Germinal center (tissue), 1 donor: ENCODE results near the gene DNAJC18.
A peak's percentile ranks its signal among the peaks of the same experiment; 100 is the strongest.

Experiments used
- DNase-seq: peaks from one replicate; pipeline ENCODE4 v3.0.0; 2012; ENCODE audit warnings: mixed read lengths, low spot score

DNAJC18 gene

DNA sequence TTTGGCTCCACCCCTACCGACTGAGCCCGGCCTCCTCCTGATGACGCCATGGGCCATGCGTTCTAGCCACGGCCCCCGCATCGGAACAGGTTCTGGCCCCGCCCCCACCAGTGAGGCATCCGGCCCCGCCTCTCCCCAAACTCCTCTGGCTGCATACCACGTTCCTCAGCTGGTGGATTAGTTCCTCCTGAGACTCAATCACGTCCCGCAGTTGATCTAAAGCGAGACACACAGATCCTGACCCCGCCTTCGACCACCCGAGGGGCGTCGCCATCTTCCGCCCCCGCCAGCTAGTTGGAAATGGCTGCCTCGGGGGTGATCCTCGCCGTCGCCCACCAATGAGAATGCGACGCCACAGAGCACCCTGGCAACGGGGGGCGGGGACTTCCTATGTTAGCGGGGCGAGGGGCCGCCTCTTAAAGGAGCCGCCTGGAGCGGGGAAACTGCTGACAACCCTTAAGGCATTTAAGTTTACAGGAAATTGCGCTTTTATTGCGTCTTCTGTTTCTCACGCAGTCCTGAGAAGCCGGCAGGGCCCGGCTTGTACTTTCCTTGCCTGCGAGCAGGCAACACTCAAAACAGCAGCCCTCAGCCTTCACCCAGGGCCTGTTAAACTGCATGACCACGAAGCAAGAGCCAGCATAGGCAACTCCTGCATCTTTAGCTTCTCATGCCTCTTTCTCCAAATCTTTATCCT, 35.4 kb downstream of the DNAJC18 start, which contains the start of gene SPATA24:
Gene SPATA24, minus strand, starts transcription at position 303 of the 697 bp plus-strand sequence. Its CDS starts 29 bp downstream, at position 274.
- peak; percentile 97 for DNase-seq

DNA sequence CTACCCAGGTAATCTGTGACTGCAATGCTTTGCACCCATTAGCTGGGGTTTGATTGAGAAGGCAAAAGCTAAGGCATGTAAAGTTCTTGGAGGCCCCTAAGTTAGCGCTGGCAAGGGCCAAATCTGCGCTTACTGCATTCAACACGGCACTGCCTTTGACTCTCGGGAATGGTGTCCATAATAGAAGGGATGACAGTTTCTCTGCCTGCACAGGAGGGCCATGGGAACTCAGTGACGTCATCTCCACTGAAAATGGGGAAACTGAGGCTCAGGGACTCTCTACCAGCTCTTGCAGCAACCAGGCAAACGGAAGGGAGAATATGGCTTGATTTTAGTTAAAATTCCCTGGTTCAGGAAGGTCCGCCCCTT, 35.9 kb downstream of the DNAJC18 start:
- DNase-seq, result no peak

DNA sequence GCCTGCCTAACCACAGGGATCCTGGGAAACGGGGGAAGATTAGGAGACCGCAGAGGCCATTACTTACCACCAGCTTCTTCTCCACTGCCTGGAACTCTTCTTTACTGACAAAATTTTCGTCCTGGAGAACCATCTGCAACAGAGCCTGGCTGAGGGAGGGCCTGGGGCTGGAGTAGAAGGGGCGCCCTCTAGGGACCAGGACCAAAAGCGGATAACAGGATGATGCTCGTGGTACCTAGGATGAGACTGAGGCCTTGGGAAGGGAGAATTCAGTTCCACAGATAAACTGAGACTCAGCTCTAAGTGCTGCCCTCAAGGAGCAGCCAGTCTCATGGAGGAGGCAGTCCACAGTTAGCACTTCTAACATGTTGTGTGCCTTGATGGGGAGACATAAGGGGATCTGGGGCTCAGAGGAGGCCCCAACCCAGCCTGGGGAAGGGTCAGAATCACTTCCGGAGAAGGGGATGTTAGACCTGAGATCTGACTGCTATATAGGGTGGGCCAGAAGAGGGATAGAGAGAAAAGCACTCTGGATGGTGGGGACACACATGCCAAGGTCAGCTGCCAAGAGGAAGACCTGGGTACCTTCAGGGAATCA, 36.7 kb downstream of the DNAJC18 start:
- no peak for DNase-seq

DNA sequence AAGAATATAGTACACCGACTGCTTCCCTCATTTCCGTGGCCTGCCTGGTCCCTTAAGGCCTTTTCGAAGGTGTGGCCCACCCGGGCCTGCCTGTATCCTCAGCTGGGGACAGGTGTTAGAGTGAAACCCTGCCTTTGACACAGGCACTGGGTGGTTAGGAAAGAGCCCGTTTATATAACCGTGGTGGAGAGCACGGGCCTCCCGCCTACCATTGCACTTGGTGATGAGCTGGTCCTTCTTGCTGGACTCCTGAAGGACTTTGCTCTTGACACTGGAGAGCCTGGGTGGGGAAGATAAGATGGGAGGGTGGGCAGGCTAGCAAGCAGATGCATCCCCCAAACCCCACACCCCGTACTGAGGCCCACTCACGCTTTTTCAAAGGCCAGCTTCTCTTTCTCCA, 37.8 kb downstream of the DNAJC18 start:
- DNase-seq, result no peak

DNA sequence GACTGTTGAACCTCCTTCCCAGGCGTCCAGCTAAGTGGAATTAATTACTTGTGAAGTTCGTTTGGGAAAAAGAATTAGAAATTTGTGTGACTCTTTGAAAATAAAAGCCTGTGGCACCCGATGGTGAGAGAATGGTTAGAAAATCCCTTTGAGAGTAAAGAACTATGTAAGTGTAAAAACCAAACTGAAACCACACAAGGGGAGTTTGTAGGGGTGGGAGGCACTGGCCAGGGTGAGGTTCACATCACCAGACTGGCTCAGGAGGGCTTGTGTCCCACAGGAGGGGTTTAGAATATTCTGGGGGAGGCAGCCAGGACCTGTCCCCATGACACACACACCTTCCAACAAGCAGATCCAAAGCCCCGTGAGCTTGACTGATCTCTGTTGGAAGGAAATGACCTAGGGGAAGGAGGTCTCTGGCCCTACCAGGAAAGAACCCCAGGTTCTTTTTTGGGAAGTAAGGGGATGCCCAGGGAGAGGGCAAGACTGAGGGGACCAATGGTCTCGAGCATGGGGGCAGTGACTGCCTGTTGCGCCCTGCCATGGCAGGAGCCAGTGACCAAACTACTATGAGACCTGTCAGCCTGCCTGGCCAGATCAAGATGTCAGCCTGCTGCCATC, 39.7 kb downstream of the DNAJC18 start:
- DNase-seq, result no peak

DNA sequence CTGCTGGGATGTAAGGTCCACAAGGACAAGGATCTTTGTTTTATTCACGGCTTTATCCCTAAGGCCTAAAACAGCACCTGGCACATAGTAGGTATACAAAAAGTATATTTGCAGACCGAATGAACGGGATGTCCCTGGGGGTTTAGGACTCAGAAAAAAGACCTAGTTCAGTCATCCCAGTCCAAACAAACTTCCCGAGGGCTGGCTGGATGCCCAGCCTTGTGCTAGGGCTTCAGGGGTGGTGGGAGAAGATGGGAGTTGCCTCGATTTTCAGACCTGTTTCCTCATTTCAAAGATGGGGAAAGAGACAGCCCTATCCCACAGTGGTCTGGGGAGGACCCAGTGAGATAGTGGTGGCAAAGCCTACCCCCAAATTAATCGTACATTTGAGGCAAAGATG, 41.4 kb downstream of the DNAJC18 start:
- no peak for DNase-seq

DNA sequence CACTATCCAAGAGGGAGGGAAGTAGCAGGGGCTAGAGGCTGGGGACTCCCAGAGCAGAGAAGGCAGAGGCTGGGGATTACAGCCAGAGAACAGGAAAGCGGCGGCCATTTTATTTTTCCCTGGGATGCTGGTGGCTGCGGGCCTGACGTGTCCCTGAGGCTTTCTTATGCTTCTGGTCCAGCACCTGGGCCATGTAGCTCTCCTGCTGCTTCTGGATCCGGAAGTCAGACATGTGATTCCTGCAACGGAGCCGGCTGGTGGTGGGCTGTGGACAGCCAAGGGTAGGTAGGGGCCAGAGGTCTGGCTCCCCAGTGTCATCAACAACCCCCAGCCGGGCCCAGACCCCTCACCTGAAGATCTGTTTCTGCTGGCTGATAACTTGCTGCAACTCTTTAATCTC, 42.6 kb downstream of the DNAJC18 start:
- no peak for DNase-seq

DNA sequence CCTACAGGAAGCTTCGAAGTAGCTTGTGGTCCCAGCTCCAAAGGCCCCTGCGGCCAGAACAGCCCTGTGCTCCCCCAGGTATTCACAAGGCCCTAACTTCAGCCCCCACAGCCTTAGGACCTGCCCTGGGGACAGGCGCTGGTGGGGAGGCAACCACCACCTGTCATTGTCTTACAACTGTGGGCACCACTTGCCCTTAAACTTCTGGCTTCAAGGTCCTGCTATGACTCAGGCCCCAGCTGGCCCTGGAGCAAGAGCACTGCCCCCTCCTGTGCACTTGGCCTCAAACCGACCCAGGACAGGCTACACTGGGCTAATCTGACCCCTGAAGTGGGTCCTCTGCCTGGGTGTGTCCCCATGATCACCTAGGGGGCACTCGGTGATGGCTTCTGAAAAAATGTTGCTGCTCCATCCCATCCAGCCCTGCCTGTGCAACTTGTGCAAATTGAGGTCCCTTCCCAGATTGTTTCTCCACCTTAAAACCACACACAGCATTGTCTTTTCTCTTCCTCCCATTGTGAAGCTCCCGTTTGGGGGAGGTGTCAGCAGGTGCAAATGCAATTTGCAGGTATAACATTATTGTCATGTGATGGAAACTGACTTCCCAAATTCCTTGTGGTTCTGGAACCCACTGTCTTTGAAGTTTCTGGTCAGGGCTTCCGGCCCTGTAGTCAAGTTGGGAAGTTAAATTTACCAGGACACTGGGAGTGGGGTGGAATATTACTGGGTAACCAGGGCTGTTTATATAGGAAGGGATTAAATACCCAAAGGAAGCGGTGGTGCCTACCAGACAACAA, 43.3 kb downstream of the DNAJC18 start:
- no peak for DNase-seq

DNA sequence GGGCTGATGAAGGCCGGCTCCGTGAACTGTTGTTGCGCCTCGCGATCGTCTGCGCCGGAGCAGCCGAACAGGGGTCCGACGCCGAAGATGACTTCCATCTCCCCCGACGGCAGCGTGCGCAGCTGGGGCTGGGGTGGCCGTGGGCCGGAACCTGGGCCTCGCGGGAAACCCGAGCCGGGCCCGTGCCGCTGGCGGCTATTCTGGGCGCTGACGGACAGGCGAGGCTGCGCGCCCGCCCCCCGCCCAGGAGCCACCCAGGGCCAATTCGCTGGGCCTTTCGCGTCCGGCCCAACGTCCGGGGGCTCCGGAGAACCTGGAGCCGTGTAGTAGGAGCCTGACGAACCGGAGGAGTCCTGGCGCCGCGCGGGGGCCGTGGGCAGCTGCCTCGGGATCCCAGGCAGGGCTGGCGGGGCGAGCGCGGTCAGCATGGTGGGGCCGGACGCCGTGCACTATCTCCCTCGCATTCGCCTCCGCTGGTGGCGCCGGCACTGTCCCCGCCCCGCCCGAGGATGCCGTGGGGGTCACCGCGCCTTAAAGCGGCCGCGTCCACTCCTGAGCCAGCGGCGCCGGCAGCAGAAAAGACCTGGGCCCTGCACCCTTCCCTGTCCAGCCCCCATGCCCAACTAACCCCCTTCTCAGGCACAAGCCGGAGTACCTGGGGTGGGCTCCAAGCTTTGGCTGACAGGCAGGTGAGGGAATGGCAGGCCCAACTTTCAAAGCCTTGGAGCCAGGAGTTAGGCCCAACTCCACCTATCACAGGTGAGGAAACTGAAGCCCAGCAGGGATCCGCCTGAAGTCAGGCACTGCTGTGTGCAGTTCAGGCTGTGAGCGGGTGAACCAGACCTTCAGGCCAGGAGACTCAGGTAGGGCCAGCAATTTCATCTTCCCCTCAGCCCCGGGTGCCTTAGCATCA, 44.4 kb downstream of the DNAJC18 start, which contains the start of gene PROB1:
Gene PROB1, minus strand, starts transcription at position 451 of the 913 bp plus-strand sequence. Its CDS starts 23 bp downstream, at position 428.
- DNase-seq, result no peak

DNA sequence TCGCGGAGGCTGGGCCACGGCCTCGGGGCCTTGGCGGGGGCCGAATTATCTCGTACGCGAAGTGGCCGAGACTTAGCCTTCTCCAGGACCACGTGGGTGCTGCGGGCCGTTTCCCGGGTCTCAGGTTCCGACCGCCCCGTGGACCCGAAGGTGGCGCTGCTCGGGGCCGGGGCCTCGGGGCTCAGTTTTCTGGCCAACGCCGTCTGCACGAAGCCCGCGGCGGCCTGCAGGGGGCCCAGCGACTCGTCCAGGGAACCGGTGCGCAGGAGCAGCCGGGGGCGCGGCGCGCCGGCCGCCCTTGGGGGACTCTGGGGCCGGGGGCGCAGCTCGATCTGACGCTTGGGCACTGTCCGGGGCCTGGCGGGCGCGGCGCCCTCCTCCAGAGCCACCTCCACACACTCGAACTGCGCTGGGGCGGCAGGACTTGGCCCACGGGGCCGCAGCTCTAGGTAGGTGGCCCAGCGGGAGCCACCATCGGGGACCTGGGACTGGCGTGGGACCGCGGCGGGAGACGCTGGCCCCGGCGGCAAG, 45.1 kb downstream of the DNAJC18 start:
- peak; percentile 75 for DNase-seq

DNA sequence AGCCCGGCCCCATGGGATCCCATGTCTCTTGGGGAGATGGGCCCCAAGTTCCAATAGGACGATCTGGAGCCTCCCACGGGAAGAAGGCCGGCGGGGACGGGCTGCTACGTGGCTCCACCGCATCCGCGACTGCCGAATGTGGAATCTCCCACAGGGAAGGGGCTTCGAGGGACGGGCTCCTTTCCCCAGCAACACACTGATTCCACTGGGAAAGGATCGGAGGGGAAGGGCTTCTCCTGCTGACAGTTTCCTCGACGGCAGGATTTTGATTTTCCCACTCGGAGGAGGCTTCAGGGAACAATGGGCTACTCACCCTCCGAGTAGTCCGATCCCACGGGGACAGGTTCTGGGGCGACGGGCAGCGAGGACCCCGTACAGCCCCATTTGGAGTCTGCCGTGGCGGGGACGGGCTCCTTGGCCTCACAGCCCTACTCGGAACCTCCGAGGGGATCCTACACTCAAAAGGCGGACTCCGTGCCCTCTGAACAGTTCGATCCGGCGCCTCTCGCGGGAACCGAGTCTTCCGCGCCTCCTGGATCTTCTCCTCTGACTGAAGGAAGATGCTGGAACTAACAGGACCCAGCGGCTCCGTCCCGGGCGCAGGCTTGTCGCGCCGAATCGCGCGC, 45.7 kb downstream of the DNAJC18 start:
- no peak for DNase-seq

DNA sequence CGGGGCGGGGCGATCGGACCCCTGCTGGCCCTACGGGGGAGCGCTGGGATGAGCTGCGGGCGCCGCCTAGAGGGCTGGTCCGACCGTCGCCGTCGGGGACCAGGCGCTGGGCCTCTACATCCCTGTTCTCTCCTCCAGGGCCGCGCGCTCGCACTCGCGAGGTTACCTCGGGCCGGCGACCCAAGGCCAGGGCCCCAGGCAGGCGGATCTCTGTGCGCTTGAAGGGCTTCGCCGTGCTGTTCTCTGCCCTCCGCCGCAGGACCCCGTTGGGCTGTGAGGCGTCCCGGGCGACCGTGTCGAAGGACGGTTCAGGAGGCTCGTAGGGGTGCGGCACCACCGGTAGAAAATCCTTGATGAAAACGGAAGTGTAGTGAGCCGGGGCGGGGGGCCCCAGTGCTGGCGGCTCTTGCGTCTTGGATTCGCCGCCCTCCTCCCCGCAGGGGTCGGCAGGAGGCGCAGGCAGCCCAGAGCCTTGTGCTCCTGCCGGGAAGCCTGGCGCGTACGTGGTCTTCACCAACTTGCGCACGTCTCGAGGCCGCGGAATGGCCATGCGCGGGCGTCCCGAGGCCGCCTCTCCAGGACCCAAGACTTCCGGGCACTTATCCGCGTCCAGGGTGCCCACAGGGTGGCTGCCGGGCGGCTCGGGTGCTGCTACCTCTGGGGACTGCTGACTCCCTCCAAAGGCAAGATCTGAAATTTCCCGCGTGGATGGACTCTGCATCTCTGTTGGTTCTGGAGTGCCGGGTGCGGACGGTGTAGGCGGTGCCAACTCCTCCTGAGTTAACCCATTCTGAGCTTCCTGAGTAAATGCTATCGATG, 46.4 kb downstream of the DNAJC18 start:
- peak; percentile 92 for DNase-seq

DNA sequence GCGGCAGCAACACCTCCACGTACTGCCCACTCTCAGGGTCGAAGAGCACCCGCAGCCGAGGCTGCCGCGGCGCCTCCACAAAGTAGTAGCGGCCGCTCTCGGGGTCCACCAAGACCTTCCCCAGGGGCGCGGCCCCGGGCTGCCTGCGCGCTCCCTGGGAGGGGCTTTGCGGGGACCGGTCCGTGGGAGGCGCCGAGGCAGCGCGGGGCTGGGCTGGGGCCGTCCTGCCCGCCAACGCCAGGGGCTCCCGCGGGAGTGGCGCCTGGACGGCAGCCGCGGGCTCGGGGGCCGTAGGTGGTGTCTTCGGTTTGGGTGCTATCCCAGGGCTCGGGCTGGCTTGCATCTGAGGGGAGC, 47.0 kb downstream of the DNAJC18 start:
- DNase-seq, result no peak

DNA sequence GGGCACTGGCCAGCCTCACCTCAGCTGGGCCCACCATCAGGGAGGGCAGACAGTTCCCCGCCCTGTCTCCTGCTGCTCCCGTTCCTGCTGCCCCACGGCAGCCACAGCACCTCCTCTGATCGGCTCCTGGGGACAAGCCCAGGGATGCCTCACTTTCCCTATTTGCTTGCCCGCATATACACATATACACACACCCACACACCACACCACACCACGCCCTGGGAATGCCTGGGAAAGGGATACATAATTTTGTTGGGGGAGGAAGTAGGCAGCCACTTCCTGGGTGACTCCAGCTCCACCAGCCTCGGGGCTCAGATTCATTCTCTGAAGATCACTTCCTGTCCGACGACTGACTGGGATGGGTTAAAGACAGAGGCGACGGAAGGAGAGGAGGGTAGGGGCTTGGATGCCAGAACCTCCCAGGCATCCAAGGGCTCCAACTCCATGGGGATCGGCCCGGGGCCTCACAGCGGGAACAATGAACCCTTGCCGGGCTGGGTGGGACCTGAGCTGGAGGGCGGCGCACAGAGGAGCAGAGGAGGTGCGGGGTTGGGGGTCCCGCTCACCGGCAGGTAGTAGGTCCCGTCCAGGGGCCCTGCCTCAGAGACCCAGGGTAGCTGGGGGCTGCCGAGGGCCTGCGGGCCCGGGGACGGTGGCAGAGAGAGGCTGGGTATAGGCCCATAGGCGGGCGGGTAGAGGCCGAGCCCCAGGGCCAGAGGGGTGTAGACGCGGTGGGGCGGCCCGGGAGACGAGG, 47.6 kb downstream of the DNAJC18 start:
- DNase-seq, result peak; percentile 51

DNA sequence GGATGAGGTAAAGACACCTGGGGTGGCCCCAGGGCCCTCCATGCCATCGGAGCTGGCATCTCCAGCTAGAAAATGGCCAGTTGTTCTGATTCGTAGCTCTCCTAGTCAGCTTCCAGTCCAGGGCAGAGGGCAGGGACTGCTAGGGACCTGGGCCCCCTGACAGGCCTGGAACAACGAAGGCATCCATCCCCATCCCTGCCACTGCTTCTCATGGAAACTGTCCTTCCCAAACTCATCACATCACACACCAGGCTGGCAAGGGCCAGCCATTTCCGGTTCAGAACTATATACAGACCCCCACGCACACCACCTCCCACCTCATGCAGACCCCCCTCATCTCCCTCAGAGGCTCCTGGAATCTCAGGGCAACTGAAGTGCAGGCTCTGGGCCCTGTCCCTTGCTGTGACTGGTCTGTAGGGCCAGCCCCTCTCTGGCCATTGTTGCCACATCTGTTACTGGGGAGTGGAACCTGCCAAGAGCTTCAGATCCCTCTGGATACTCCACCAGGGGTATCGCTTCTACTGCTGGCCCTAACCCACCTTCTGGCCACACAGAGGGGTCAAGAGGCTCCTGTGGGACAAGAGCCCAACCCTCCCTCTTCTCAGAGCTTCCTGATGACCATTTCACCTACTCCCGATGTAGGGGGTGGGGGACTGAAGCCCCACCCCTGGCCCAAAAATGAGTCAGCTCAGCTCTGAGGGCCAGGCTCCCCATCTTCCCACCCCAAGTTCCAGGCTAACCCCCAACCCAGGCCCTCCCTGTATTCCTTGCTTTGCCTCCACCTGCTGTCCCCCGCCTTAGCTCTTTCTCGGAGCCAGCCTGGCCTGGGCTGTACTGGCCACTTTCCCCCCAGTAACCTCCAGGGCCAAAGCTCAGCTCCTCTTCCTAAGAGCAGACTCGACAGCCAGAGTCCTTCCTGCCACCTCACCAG, 48.4 kb downstream of the DNAJC18 start:
- no peak for DNase-seq

DNA sequence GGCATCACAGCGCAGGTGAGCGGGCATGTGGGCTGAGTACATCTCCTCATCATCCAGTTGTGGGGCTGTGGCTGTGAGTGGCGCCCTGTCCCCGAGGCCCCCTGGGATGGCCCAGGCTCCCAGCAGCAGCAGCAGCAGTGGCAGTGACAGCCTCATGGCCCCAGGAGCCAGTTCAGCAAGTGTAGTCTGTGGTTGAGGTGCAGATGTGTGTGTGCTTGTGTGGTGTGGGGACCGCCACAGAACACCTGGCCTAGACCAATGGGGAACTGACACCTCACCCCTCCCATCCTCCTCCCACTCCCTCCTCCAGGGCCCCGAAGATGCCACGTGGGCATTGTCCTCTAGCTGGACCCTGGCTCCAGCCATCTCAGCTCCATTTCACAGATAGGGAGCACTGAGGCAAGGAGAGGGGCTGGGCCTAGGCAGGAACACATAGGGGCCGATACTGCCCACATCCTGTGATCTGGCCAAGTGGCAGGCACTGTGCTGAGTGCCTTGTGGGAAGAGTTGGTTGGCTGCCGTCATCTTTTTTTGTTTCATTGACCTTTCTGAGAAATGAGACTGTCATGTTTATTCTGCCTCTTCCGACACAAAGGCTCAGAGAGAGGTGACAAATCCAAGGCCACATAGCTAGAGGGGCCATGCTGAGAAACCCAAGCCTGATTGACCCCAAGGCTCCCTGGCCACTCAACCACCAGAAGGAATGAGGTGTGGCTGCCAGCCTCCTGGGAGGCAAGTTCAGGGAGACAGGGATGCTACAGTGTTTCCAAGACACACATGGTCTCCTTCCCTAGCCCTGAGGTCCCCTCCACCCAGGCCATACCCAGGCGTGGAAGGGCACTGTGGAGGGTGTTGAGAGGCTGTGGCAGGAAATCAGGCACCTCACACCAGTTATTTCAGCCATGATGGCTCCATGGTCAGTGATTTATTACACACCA, 49.4 kb downstream of the DNAJC18 start, which contains the start of gene MZB1:
Gene MZB1, minus strand, starts transcription at position 213 of the 938 bp plus-strand sequence. Its CDS starts 57 bp downstream, at position 156.
- DNase-seq, result peak; percentile 90
